C4-2B (cell line): ENCODE results near the gene EFHC2.

Experiments
- H3K27ac ChIP-seq: fragments of 450-650 bp; 2 replicates; pipeline ENCODE4 v1.5.1; 2017
- ZFX ChIP-seq: fragments of 450-650 bp; IDR thresholded peaks from 2 replicates; pipeline ENCODE4 v1.6.1; 2017
- TF ChIP-seq, protein P1 (sequence below): fragments of 450-650 bp; conservative IDR thresholded peaks from 2 replicates; pipeline ENCODE4 v1.5.1; 2017; ENCODE audit warnings: mild to moderate bottlenecking

Gene EFHC2

DNA sequence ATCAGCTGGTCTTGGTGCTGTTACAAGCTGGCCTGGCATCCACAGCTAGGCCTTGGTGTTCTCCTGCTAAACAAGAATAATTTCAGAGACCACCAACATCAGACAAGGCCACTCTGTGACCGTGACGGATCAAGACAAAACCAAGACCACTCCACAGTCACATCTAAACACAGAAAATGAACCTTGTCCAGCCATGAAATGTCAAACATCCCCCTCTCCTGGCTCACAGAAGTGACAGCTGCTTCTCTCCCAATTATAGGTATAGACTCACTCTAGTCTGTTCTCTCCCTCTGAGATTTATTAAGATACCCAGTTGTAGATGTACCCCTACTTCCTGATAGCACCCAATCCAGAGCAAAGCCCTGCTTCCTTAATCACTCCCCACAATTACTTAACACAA, 40.4 kb downstream of the EFHC2 start:
- no peak overlapping the region for H3K27ac ChIP-seq
- TF ChIP-seq, protein P1, sequence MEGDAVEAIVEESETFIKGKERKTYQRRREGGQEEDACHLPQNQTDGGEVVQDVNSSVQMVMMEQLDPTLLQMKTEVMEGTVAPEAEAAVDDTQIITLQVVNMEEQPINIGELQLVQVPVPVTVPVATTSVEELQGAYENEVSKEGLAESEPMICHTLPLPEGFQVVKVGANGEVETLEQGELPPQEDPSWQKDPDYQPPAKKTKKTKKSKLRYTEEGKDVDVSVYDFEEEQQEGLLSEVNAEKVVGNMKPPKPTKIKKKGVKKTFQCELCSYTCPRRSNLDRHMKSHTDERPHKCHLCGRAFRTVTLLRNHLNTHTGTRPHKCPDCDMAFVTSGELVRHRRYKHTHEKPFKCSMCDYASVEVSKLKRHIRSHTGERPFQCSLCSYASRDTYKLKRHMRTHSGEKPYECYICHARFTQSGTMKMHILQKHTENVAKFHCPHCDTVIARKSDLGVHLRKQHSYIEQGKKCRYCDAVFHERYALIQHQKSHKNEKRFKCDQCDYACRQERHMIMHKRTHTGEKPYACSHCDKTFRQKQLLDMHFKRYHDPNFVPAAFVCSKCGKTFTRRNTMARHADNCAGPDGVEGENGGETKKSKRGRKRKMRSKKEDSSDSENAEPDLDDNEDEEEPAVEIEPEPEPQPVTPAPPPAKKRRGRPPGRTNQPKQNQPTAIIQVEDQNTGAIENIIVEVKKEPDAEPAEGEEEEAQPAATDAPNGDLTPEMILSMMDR, result no peak
- no peak for TF ChIP-seq ZFX

DNA sequence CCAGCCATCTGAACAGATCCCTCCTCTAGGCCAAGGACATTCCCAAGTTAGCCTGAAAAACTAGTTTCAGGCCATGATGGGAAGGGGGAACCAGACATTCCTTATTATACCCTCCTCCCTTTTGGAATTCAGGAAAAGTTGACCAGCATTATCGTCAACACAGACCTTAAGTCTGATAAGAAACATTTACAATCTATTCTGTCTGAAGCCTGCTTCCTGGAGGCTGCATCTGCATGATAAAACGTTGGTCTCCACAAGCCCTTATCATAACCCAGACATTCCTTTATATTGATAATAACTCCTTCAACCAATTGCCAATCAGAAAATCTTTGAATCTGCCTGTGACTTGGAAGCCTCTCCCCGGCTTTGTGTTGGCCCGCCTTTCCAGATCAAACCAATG, 44.3 kb downstream of the EFHC2 start:
- no peak overlapping the region for H3K27ac ChIP-seq
- TF ChIP-seq, protein P1, result no peak
- TF ChIP-seq ZFX, result no peak

- TF ChIP-seq, protein P1, result no peak
- no peak for TF ChIP-seq ZFX
- no peak overlapping the region for H3K27ac ChIP-seq
Observed at GRCh38 chrX:44291468-44292092, 51.9 kb downstream of the EFHC2 start.

DNA sequence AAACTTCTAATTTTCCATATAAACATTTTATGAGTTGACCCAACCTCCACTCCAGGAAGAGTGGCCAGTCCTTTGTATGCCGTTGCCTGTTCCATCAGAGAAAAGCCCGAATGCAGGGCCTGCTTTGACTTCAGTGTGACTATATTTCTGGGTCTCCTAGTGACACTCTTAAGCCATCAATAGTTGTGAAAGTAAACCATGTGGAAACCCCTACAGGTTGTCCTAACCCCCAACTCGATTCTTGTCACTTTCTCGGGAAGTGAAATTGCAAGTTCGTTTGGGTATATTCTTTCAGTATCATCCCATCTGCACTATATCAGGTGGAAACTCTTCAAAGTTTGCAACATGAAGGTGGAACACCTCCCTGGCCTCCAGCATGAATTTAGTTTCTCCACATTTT, 52.8 kb downstream of the EFHC2 start:
- no peak overlapping the region for H3K27ac ChIP-seq
- no peak for TF ChIP-seq ZFX
- TF ChIP-seq, protein P1, result no peak

GRCh38 chrX:44282753-44283152, 60.7 kb downstream of the EFHC2 start:
- H3K27ac ChIP-seq, result no peak overlapping the region
- TF ChIP-seq ZFX, result no peak
- TF ChIP-seq, protein P1, result no peak

DNA sequence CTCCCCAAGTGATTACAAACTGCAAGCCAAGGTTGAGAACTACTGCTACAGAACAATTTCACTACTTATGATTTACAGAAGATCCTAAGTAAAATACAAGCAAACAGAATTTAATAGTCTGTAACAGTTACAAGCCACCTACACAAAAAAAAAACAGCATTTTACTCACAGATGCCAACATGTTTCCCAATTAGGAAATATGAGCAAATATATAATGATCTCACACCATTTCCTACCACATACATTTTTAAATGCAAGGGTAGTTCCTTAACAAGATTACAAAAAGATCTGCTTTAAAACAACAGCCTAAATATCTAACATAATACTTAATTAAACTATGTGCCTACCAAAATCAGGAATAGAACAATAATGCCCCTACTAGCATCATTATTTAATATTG, 63.4 kb downstream of the EFHC2 start:
- no peak for TF ChIP-seq ZFX
- TF ChIP-seq, protein P1, result no peak
- H3K27ac ChIP-seq, result no peak overlapping the region

GRCh38 chrX:44274096-44274495, 69.4 kb downstream of the EFHC2 start:
- TF ChIP-seq, protein P1, result no peak
- no peak for TF ChIP-seq ZFX
- no peak overlapping the region for H3K27ac ChIP-seq
